ENCODE results near the gene RDH8.

Gene RDH8

GRCh38 chr19:10013834-10014618 is 743 bp downstream of the RDH8 start:
- no peaks in the 10 kb centered on the region for H3K9me3 ChIP-seq (ENCODE audit: control insufficient read depth, insufficient read depth, low read depth, low read length)
- no peak overlapping the region for H3K4me3 ChIP-seq (ENCODE audit: low read depth, low read length)
- H3K27ac ChIP-seq (ENCODE audit: extremely low read depth, low read depth, low read length), result no peak overlapping the region
- H3K4me1 ChIP-seq (ENCODE audit: control insufficient read depth, insufficient read depth, low read length), result peaks cover 7% of the 10 kb centered on the region; the same call in 1 of the 2 replicates
- no peaks in the 10 kb centered on the region for H3K36me3 ChIP-seq (ENCODE audit: control insufficient read depth in 2 of 2, insufficient read depth in 1 of 2, low read length in 2 of 2)
- no peak for TF ChIP-seq ZNF202 (tag by site-specific recombination; IDR thresholded peaks at IDR 0.05; ENCODE audit: borderline replicate concordance)
- no peak for TF ChIP-seq ELK4 (IDR thresholded peaks at IDR 0.05; ENCODE audit: borderline replicate concordance, low read depth, low read length)
- TF ChIP-seq KLF7 (tag by site-specific recombination; IDR thresholded peaks at IDR 0.05; ENCODE audit: borderline replicate concordance), result no peak
- no peak for TF ChIP-seq ZNF341 (tag by site-specific recombination; IDR thresholded peaks at IDR 0.05; ENCODE audit: low read depth)
- no peak for TF ChIP-seq ZSCAN30 (tag by site-specific recombination; IDR thresholded peaks at IDR 0.05)
- no peak for TF ChIP-seq ZNF76 (tag by site-specific recombination; IDR thresholded peaks at IDR 0.05; ENCODE audit: borderline replicate concordance, low read depth)
- TF ChIP-seq GLIS1 (tag by site-specific recombination; IDR thresholded peaks at IDR 0.05), result no peak
- TF ChIP-seq ZNF148 (tag by site-specific recombination; IDR thresholded peaks at IDR 0.05; ENCODE audit: borderline replicate concordance), result no peak
- no peak for TF ChIP-seq ZNF704 (tag by site-specific recombination; IDR thresholded peaks at IDR 0.05)
- TF ChIP-seq ZNF645 (tag by site-specific recombination; IDR thresholded peaks at IDR 0.05), result no peak
- no peak for TF ChIP-seq ZNF239 (tag by site-specific recombination; IDR thresholded peaks at IDR 0.05)
- TF ChIP-seq ZNF521 (tag by site-specific recombination; IDR thresholded peaks at IDR 0.05), result no peak
- no peak for TF ChIP-seq ZSCAN5A (tag by site-specific recombination; IDR thresholded peaks at IDR 0.05)
- TF ChIP-seq KLF8 (tag by site-specific recombination; IDR thresholded peaks at IDR 0.05), result no peak
- no peak for TF ChIP-seq KLF10 (tag by site-specific recombination; IDR thresholded peaks at IDR 0.05)
- ChIA-PET POLR2A (no interaction called here), CTCF (interaction anchor here (0.7 to 1.2 kb wide), 3 partner anchors 14 to 82 kb away, joined by 4 to 5 read pairs (median 4); no protein-coding TSS in a partner anchor)

GRCh38 chr19:10018263-10018662 is 5.0 kb downstream of the RDH8 start:
- ChIA-PET CTCF (interaction anchor here (1.3 to 1.5 kb wide), 2 partner anchors 9 to 88 kb away, joined by 3 to 7 read pairs; no protein-coding TSS in a partner anchor), POLR2A (no interaction called here)
- Histone ChIP-seq H3K4me1 (ENCODE audit: control insufficient read depth, insufficient read depth, low read length) (no peaks in the 10 kb centered on the region), H3K36me3 (ENCODE audit: control insufficient read depth in 2 of 2, insufficient read depth in 1 of 2, low read length in 2 of 2) (no peaks in the 10 kb centered on the region), H3K27ac (ENCODE audit: extremely low read depth, low read depth, low read length) (no peak overlapping the region), H3K4me3 (ENCODE audit: low read depth, low read length) (no peak overlapping the region), H3K9me3 (ENCODE audit: control insufficient read depth, insufficient read depth, low read depth, low read length) (no peaks in the 10 kb centered on the region)
- TF ChIP-seq ZBTB49 (tag by site-specific recombination; IDR thresholded peaks at IDR 0.05; ENCODE audit: low read depth), result no peak
- TF ChIP-seq ZBTB7A (tag by site-specific recombination; IDR thresholded peaks at IDR 0.05; ENCODE audit: low read depth), result no peak
- no peak for TF ChIP-seq ZNF548 (tag by site-specific recombination; IDR thresholded peaks at IDR 0.05)
- TF ChIP-seq ZNF580 (tag by site-specific recombination; IDR thresholded peaks at IDR 0.05), result no peak
- no peak for TF ChIP-seq ZNF571 (tag by site-specific recombination; IDR thresholded peaks at IDR 0.05)
- TF ChIP-seq PRDM6 (tag by site-specific recombination; IDR thresholded peaks at IDR 0.05), result no peak
- no peak for TF ChIP-seq ZNF426 (tag by site-specific recombination; IDR thresholded peaks at IDR 0.05)
